ENCODE results near the gene HOXD12. TPM values are rescaled to one million over a fixed set of nuclear protein-coding genes. Genes with fewer than 3 reads are reported as not detected.

HOXD12 gene
- total RNA-seq, 4 donors from 2014 or later, result not detected

- DNase-seq (ENCODE audit: low spot score in 2 of 2), result no peak
- Histone ChIP-seq H3K9me3 (no peaks in the 10 kb centered on the region), H3K4me3 (no peak overlapping the region), H3K4me1 (no peaks in the 10 kb centered on the region), H3K36me3 (peaks cover 0 to 32% (median 0%) of the 10 kb centered on the region in 3 donors), H3K27ac (no peak overlapping the region), H3K27me3 (peaks cover 0 to 64% of the 10 kb centered on the region in 2 donors)
- TF ChIP-seq CTCF (IDR thresholded peaks at IDR 0.05), result no peak
- no peak for TF ChIP-seq POLR2A (IDR thresholded peaks at IDR 0.05)
- no peak for TF ChIP-seq EP300 (IDR thresholded peaks at IDR 0.05)
- WGBS, 2 donors, result 74 to 81% methylated on average over 30 to 32 of the region's 32 CpGs
Measured at GRCh38 chr2:176147210-176147799, 47.7 kb downstream of the HOXD12 start.

GRCh38 chr2:176147800-176148496 lies 48.4 kb downstream of the HOXD12 start:
- TF ChIP-seq EP300 (IDR thresholded peaks at IDR 0.05), result no peak
- TF ChIP-seq CTCF (IDR thresholded peaks at IDR 0.05), result no peak
- no peak for TF ChIP-seq POLR2A (IDR thresholded peaks at IDR 0.05)
- no peak overlapping the region for H3K4me3 ChIP-seq
- no peak for DNase-seq (ENCODE audit: low spot score in 2 of 2)
- peaks cover 0 to 39% (median 0%) of the 10 kb centered on the region in 3 donors for H3K36me3 ChIP-seq
- no peaks in the 10 kb centered on the region for H3K9me3 ChIP-seq
- no peaks in the 10 kb centered on the region for H3K4me1 ChIP-seq
- 72 to 74% methylated on average over 27 to 30 of the region's 31 CpGs for WGBS, 2 donors
- H3K27me3 ChIP-seq, result peaks cover 0 to 70% of the 10 kb centered on the region in 2 donors
- no peak overlapping the region for H3K27ac ChIP-seq

DNA sequence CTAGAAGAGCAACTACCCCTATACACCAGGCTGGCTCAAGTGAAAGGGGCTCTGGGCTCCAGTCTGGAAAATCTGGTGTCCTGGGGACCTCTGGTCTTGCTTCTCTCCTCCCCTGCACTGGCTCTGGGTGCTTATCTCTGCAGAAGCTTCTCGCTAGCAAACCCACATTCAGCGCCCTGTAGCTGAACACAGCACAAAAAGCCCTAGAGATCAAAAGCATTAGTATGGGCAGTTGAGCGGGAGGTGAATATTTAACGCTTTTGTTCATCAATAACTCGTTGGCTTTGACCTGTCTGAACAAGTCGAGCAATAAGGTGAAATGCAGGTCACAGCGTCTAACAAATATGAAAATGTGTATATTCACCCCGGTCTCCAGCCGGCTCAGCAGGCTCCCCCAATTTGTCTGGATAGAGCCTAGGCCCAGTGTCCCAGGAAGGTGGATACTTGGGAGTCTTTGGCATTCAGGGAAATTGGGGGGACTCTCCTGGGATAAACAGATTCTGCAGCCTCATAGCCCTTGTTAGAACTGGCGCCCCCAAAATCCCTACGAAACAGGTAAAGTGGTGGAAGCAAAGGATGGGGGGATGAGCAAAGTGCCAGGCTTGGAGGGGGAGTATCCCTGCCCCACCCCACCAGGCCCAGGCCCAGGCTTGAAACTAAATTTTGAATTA lies 49.3 kb downstream of the HOXD12 start:
- peaks cover 0 to 48% (median 0%) of the 10 kb centered on the region in 3 donors for H3K36me3 ChIP-seq
- peaks cover 0 to 77% of the 10 kb centered on the region in 2 donors for H3K27me3 ChIP-seq
- DNase-seq (ENCODE audit: low spot score in 2 of 2), result no peak
- 81 to 91% methylated on average over 11 of the region's 11 CpGs for WGBS, 2 donors
- H3K4me3 ChIP-seq, result no peak overlapping the region
- H3K4me1 ChIP-seq, result no peaks in the 10 kb centered on the region
- no peak overlapping the region for H3K27ac ChIP-seq
- no peaks in the 10 kb centered on the region for H3K9me3 ChIP-seq
- TF ChIP-seq EP300 (IDR thresholded peaks at IDR 0.05) (no peak), POLR2A (IDR thresholded peaks at IDR 0.05) (no peak), CTCF (IDR thresholded peaks at IDR 0.05) (no peak)

GRCh38 chr2:176149481-176149938 lies 49.9 kb downstream of the HOXD12 start:
- H3K27me3 ChIP-seq, result peaks cover 0 to 78% of the 10 kb centered on the region in 2 donors
- peaks cover 0 to 49% (median 0%) of the 10 kb centered on the region in 3 donors for H3K36me3 ChIP-seq
- no peak overlapping the region for H3K4me3 ChIP-seq
- H3K4me1 ChIP-seq, result no peaks in the 10 kb centered on the region
- no peak for DNase-seq (ENCODE audit: low spot score in 2 of 2)
- H3K9me3 ChIP-seq, result no peaks in the 10 kb centered on the region
- WGBS, 2 donors, result 74 to 85% methylated on average over 22 of the region's 22 CpGs
- TF ChIP-seq POLR2A (IDR thresholded peaks at IDR 0.05) (no peak), EP300 (IDR thresholded peaks at IDR 0.05) (no peak), CTCF (IDR thresholded peaks at IDR 0.05) (no peak)
- H3K27ac ChIP-seq, result no peak overlapping the region
